Aorta (tissue), 5 donors: Measurements from ENCODE around the gene TXNL4A. TPM values are rescaled to one million over a fixed set of nuclear protein-coding genes. Genes with fewer than 3 reads are reported as not detected.

Experiments used
- ATAC-seq: fragments of 200-7000 bp; cut with Tn5 transposase; one replicate; pipeline ENCODE4 v1.9.1; 2022; ENCODE audit warnings: moderate library complexity; ENCODE audit not compliant: low FRiP score
- DNase-seq, 2 donors: peaks; one replicate each; pipeline ENCODE4 v3.0.0-alpha.2; 2020
- H3K27ac ChIP-seq, 2 donors: one replicate each; pipeline ENCODE4 v1.5.1; 2013; ENCODE audit warnings: low read length in 2 of 2, mild to moderate bottlenecking in 2 of 2, moderate library complexity in 2 of 2, control low read depth in 1 of 2, inconsistent platforms in 1 of 2, low read depth in 1 of 2
- H3K27me3 ChIP-seq, 2 donors: one replicate each; pipeline ENCODE4 v1.6.1; 2013; ENCODE audit warnings: control low read depth in 1 of 2, low read length in 1 of 2, mild to moderate bottlenecking in 1 of 2, moderate library complexity in 1 of 2; ENCODE audit not compliant: insufficient read depth in 2 of 2, control insufficient read depth in 1 of 2
- H3K36me3 ChIP-seq, 2 donors: one replicate each; pipeline ENCODE4 v1.6.1; 2013; ENCODE audit warnings: control low read depth in 1 of 2, low read length in 1 of 2, mild to moderate bottlenecking in 1 of 2; ENCODE audit not compliant: insufficient read depth in 2 of 2, control insufficient read depth in 1 of 2
- H3K4me1 ChIP-seq, 2 donors: one replicate each; pipeline ENCODE4 v1.6.1; 2013; ENCODE audit warnings: low read length in 2 of 2, control low read depth in 1 of 2, mild to moderate bottlenecking in 1 of 2, moderate library complexity in 1 of 2; ENCODE audit not compliant: insufficient read depth in 2 of 2, control insufficient read depth in 1 of 2
- H3K4me3 ChIP-seq, 2 donors: one replicate each; pipeline ENCODE4 v1.5.1; 2013; ENCODE audit warnings: low read length in 2 of 2, control low read depth in 1 of 2, mild to moderate bottlenecking in 1 of 2
- H3K9me3 ChIP-seq: one replicate; pipeline ENCODE4 v1.6.1; 2013; ENCODE audit warnings: mild to moderate bottlenecking, low read length; ENCODE audit not compliant: control insufficient read depth
- WGBS, 2 donors: extraction: QIAGEN DNeasy Blood & Tissue Kit; methylation state at CpG; one replicate each; pipeline ENCODE4 v1.1.7; 2013; 5-methylcytosine and 5-hydroxymethylcytosine counted together
- intact Hi-C, 2 donors: fragments of 100-400 bp; cut with DNase I; formaldehyde crosslinking; loops; one replicate each; pipeline versions ENCODE4 v1.14.2 to v1.15.0; 2022
- polyA plus RNA-seq, 2 donors: library from polyadenylated mRNA; stranded (reverse); fragments of 200-250 nt; gene quantifications; one replicate each; pipeline ENCODE4 v1.2.3, GENCODE V29; 2013
- total RNA-seq, 2 donors: library from RNA; stranded (reverse); fragmentation: NEBNext Ultra II Directional; extraction: Animal tissue kit (Norgen Biotek cat#: 25700); gene quantifications; one replicate each; pipeline ENCODE4 v1.2.1, GENCODE V29; 2021
- donor health status: healthy with polysubstance abuse.
- donor health status: Bipolar disorder and iron deficiency.
- donor health status: DM: no; HTN: no; CAD: no.
- donor health status: DM: no; HTN: no; CAD: no.
- donor health status: DM: yes; HTN: yes; CAD: no.

Gene TXNL4A
- total and polyA plus RNA-seq, 4 donors, result 69.5 to 109 (median 71.9) TPM

DNA sequence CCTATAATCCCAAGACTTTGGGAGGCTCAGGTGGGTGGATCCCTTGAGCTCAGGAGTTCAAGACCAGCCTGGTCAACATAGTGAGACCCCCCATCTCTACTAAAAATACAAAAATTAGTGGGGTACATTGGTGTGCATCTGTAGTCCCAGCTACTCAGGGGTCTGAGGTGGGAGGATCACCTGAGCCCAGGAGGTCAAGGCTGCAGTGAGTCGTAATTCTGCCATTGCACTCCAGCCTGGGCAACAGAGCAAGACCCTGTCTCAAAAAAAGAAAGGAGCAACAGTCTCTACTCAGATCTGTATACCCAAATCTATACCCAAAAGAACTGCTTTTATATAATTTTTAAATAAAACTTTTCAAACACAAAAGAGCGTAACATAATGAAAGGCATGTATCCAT, 29.4 kb downstream of the TXNL4A start:
- ATAC-seq, result no peak
- intact Hi-C loops, result loop anchor here in 1 of 2 donors (10.0 kb wide), 1 partner anchor 584 kb away; no protein-coding TSS in a partner anchor
- peak in 1 of 2 donors; percentile 17 for DNase-seq

DNA sequence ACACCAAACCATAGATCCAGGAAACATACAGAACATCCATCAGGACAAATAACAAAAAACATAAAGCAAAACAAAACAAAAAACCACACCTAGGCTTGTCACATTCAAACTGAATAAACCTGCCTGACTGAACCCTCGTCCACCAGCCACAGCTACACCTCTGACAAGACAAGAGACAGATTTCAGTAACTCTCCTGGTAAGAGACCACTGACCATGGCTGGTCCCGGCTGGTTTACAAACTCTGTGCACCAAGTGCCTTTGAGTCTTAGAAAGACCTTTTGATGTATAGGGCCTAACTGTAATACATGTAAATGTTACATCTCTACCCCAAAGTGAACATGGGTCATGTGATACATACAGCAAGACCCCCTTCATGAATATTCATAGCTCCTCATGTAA, 32.1 kb downstream of the TXNL4A start:
- ATAC-seq (no peak), DNase-seq (no peak)
- Histone ChIP-seq H3K27me3 (no peaks in the 10 kb centered on the region), H3K9me3 (no peaks in the 10 kb centered on the region), H3K27ac (no peak overlapping the region), H3K4me3 (no peak overlapping the region), H3K36me3 (no peaks in the 10 kb centered on the region), H3K4me1 (no peaks in the 10 kb centered on the region)
- intact Hi-C loops, result loop anchor here in 1 of 2 donors (10.0 kb wide), 1 partner anchor 581 kb away; no protein-coding TSS in a partner anchor
- 86 to 87% methylated on average over 2 of the region's 2 CpGs for WGBS, 2 donors

More for the DNA sequence above, 29.4 kb downstream of the TXNL4A start:
- H3K4me3 ChIP-seq, result no peak overlapping the region
- H3K4me1 ChIP-seq, result no peaks in the 10 kb centered on the region
- 90 to 98% methylated on average over 2 of the region's 2 CpGs for WGBS, 2 donors
- no peaks in the 10 kb centered on the region for H3K9me3 ChIP-seq
- no peaks in the 10 kb centered on the region for H3K36me3 ChIP-seq
- H3K27me3 ChIP-seq, result no peaks in the 10 kb centered on the region
- no peak overlapping the region for H3K27ac ChIP-seq

DNA sequence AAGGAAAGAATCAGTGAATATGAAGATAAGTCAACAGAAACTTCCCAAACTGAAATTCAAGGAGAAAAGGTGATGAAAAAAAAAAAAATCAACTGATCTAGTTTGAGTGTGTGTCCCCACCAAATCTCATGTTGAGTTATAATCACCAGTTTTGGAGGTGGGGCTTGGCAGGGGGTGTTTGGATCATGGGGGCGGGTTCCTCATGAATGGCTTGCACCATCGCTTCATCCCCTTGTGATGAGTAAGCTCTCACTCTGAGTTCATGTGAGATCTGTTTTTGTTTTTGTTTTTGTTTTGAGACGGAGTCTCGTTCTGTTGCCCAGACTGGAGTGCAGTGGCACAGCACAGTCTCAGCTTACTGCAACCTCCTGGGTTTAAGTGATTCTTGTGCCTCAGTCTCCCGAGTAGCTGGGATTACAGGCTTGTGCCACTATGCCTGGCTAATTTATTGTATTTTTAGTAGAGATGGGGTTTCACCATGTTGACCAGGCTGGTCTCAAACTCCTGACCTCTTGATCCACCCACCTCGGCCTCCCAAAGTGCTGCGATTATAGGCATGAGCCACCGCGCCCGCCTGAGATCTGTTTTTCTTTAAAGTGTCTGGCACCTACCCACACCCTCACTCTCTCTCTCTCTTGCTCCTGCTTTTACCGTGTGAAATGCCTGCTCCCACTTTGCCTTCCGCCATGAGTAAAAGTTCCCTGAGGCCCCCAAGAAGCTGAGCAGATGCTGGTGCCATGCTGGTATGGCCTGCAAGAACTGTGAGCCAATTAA, 32.9 kb downstream of the TXNL4A start:
- H3K27ac ChIP-seq, result no peak overlapping the region
- ATAC-seq (no peak), DNase-seq (no peak)
- no peaks in the 10 kb centered on the region for H3K36me3 ChIP-seq
- WGBS, 2 donors, result 81 to 86% methylated on average over 12 of the region's 12 CpGs
- intact Hi-C loops, result loop anchor here in 1 of 2 donors (10.0 kb wide), 1 partner anchor 581 kb away; no protein-coding TSS in a partner anchor
- no peaks in the 10 kb centered on the region for H3K27me3 ChIP-seq
- no peaks in the 10 kb centered on the region for H3K9me3 ChIP-seq
- H3K4me3 ChIP-seq, result no peak overlapping the region
- H3K4me1 ChIP-seq, result no peaks in the 10 kb centered on the region

DNA sequence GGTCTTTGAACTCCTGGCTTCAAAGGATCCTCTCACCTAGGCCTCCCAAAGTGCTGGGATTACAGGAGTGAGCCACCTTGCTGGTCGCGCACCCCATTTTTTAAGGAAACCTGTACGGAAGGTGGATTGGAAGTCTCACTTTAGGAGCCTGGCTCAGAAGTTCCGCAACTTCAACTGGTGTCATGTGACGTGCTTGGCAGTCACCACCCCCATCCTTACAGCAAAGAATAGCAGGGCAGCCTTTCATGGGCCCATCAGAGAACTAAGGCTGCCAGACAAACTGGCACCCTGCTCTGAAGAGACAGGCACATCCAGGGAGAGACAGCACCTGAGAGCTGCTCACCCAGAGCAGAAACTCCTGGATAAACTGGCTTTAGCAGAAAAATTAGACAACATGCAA, 33.6 kb downstream of the TXNL4A start:
- 88 to 89% methylated on average over 5 of the region's 5 CpGs for WGBS, 2 donors
- Histone ChIP-seq H3K27me3 (no peaks in the 10 kb centered on the region), H3K4me1 (peaks cover 0 to 3% of the 10 kb centered on the region in 2 donors), H3K9me3 (no peaks in the 10 kb centered on the region), H3K4me3 (no peak overlapping the region), H3K27ac (no peak overlapping the region), H3K36me3 (no peaks in the 10 kb centered on the region)
- intact Hi-C loops, result loop anchor here in 1 of 2 donors (5.0 to 10.0 kb wide), 3 partner anchors 33 to 580 kb away; partner anchors contain the start of genes RBFA and TXNL4A
- no peak for DNase-seq
- ATAC-seq, result no peak

DNA sequence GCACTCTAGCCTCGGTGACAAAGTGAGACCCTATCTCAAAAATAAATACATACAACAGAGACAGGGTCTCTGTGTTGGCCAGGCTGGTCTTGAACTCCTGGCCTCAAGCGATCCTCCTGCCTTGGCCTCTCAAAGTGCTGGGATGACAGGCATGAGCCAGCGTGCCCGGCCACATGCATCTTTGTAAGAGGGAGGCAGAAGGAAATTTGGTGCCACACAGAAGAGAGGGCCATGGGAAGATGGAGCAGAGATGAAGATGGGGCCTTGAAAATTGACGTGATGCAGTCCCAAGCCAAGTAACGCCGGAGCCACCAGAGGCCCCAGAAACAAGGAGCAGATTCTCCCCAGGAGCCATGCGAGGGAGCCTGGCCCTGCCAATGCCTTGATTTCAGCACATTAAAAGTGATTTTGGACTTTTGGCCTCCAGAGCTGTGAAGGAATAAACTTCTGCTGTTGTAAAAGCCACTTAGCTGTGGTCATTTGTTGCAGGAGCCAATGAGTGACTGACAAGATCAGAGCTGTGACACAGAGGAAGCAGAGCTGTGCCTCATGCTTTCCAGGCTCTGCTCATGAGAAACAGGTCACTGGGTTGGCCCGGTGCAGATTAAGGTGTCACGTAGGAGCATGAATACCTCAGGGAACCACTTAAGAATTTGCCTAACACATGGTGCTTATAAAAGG, 34.3 kb downstream of the TXNL4A start:
- H3K4me1 ChIP-seq, result peaks cover 0 to 3% of the 10 kb centered on the region in 2 donors
- ATAC-seq (no peak), DNase-seq (no peak)
- H3K36me3 ChIP-seq, result no peaks in the 10 kb centered on the region
- intact Hi-C loops, result loop anchor here in 1 of 2 donors (5.0 to 10.0 kb wide), 3 partner anchors 33 to 579 kb away; partner anchors contain the start of genes RBFA and TXNL4A
- no peaks in the 10 kb centered on the region for H3K9me3 ChIP-seq
- no peak overlapping the region for H3K4me3 ChIP-seq
- 80 to 87% methylated on average over 10 of the region's 10 CpGs for WGBS, 2 donors
- H3K27ac ChIP-seq, result no peak overlapping the region
- H3K27me3 ChIP-seq, result no peaks in the 10 kb centered on the region

DNA sequence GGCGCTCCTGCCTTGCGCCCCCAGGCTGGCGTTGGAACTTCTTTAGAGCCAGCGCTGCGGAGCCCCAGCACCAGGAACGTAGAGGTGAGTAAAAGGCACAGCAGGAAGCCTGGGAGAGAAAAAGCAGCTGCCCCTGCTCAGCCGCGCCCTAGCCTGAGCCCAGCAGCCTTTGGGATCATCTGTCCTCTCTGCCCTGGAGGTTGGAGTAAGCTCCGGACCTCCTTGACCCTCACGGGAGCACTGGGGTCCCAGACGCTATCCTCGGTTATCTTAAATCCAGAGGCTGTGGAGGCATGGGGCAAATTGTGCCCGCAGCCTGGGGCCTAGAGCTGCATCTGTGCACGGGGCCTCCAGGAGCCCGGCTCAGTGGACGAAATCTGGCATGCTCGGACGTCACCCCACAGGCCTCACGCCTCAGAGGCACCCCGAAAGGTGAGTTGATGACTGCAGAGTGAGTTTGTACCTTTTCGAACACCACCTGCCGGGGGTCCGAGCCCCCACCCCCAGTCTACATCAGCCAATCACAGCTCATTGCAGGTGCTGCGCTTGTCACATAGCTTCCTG, 35.3 kb downstream of the TXNL4A start:
- no peak overlapping the region for H3K4me3 ChIP-seq
- no peak overlapping the region for H3K27ac ChIP-seq
- peaks cover 0 to 3% of the 10 kb centered on the region in 2 donors for H3K4me1 ChIP-seq
- H3K36me3 ChIP-seq, result no peaks in the 10 kb centered on the region
- peak in 1 of 2 donors; percentile 65 for DNase-seq
- intact Hi-C loops, result loop anchor here in 1 of 2 donors (5.0 to 10.0 kb wide), 3 partner anchors 34 to 578 kb away; partner anchors contain the start of genes RBFA and TXNL4A
- WGBS, 2 donors, result 82 to 89% methylated on average over 24 of the region's 24 CpGs
- no peak for ATAC-seq
- no peaks in the 10 kb centered on the region for H3K9me3 ChIP-seq
- no peaks in the 10 kb centered on the region for H3K27me3 ChIP-seq

DNA sequence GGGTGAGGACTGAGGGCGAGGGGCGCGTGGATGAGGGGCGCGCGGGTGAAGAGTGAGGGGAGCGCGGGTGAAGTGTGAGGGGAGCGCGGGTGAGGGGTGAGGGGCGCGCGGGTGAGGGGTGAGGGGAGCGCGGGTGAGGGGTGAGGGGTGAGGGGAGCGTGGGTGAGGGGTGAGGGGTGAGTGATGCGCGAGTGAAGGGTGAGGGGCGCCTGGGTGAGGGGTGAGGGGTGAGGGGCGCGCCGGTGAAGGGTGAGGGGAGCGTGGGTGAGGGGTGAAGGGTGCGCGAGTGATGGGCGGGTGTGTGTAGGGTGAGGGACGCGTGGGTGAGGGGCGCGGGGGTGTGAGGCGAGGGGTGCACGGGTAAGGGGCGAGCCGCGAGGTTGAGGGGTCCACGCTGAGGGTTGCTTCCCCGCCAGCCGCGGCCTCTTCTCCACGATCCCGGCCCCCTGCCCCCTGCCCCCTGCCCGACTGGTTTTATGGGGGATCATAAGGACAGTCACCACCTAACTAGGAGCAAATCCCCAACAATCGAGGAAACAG, 35.8 kb downstream of the TXNL4A start:
- ATAC-seq, result peak; percentile 43
- no peaks in the 10 kb centered on the region for H3K27me3 ChIP-seq
- DNase-seq, result peak in 1 of 2 donors; percentile 63
- H3K4me3 ChIP-seq, result no peak overlapping the region
- intact Hi-C loops, result loop anchor here in 1 of 2 donors (5.0 to 10.0 kb wide), 3 partner anchors 35 to 578 kb away; partner anchors contain the start of genes RBFA and TXNL4A
- H3K27ac ChIP-seq, result no peak overlapping the region
- 25 to 29% methylated on average over 18 to 43 of the region's 43 CpGs for WGBS, 2 donors
- H3K4me1 ChIP-seq, result peaks cover 0 to 3% of the 10 kb centered on the region in 2 donors
- no peaks in the 10 kb centered on the region for H3K9me3 ChIP-seq
- no peaks in the 10 kb centered on the region for H3K36me3 ChIP-seq
